ENCODE measurements around the gene GOLGA2. TPM values are rescaled to one million over a fixed set of nuclear protein-coding genes. Genes with fewer than 3 reads are reported as not detected.

GOLGA2 gene
- total and polyA plus RNA-seq, 2 donors (not counting 1 experiment from before 2014, with no cell fraction given), result 23.2 to 87.3 TPM

DNA sequence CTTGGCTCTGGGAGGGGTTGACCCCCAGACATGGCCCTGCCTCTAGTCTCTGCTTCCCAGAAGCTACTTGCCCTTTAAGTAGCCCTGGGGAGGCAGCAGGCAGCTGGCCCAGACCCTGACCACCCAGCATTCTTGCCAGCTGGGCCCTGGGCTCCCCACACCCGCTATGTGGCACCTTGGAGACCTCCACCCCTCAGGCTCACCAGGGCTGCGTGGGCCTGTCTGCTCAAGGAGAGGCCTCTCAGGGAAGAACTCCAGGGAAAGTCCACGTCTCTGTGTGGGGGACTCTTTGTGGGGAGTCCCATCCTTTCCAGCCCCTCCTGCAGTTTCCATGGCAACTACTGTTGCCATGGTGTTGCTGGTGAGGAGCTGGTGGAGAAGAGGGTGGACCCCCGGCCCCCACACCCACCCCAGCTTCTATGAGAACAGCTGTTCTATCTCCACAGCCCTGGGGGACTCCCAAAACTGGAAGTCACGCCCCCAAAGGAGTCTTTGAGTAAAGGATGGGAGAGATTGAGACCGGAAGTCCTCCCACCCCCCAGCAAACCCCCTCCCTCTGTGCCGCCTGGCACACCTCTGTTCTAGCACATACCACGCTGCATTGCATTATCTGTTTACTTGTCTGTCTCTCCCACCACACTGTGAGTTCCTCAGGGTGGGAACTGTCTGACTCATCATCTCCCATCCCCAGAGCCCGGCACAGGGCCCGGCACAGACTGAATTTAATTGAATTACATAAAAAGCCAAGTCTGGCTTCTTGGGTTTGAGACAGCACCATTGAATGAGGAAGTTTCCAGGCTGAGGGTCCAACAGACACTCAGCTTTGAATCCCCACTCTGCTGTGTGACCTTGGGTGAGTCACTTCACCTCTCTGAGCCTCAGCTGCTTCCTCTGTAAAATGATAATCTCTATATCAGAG, 60.1 kb downstream of the GOLGA2 start:
- 100% methylated on average over 3 of the region's 10 CpGs for WGBS (ENCODE audit: insufficient coverage)
- H4K20me1 ChIP-seq (ENCODE audit: control insufficient read depth, insufficient read depth, low read length, poor library complexity, severe bottlenecking), result no peaks in the 10 kb centered on the region
- intact Hi-C loops (cut with micrococcal nuclease), result no loop called here
- peaks cover 11% of the 10 kb centered on the region for H3K4me1 Mint-ChIP-seq
- H3K4me3 Mint-ChIP-seq, result no peak overlapping the region
- no peaks in the 10 kb centered on the region for H3K36me3 ChIP-seq (replicated peaks in 1 of 2; ENCODE audit: control extremely low read depth in 1 of 2, control insufficient read depth in 1 of 2, extremely low read depth in 1 of 2, insufficient read depth in 2 of 2, low read length in 1 of 2)
- no peak overlapping the region for H3K27ac Mint-ChIP-seq
- H3K9me3 ChIP-seq (ENCODE audit: control extremely low read depth in 1 of 3, control insufficient read depth in 2 of 3, insufficient read depth in 1 of 3, low read length in 2 of 3), result peaks cover 0 to 8% (median 0%) of the 10 kb centered on the region in 3 donors
- no peak for TF ChIP-seq CTCF (IDR thresholded peaks at IDR 0.05)
- TF ChIP-seq EZH2 (IDR thresholded peaks at IDR 0.05; ENCODE audit: borderline replicate concordance, insufficient read depth, low read depth, low read length, poor library complexity, severe bottlenecking), result no peak
- DNase-seq, result no peak
- no peak overlapping the region for H3K9ac ChIP-seq (ENCODE audit: low read length)
- H3K4me1 ChIP-seq (ENCODE audit: control insufficient read depth in 2 of 2, insufficient read depth in 2 of 2, low read length in 2 of 2), result peaks cover 9 to 16% of the 10 kb centered on the region in 2 donors
- H3K27me3 Mint-ChIP-seq, result peaks cover 18% of the 10 kb centered on the region
- CTCF ChIA-PET, result interaction anchor here (0.8 kb wide), 1 partner anchor 9 kb away, joined by 3 read pairs; no protein-coding TSS in a partner anchor
- H3K9me3 Mint-ChIP-seq (ENCODE audit: insufficient read depth), result no peaks in the 10 kb centered on the region
- H3K27ac ChIP-seq (ENCODE audit: low read length in 2 of 2), result no peak overlapping the region
- no peaks in the 10 kb centered on the region for H3K79me2 ChIP-seq (ENCODE audit: control insufficient read depth, insufficient read depth, low read length)
- POLR2A ChIA-PET, result no interaction called here
- H3K4me3 ChIP-seq (ENCODE audit: control extremely low read depth in 1 of 5, extremely low read depth in 1 of 5, insufficient read depth in 1 of 5, low read depth in 2 of 5, low read length in 4 of 5), result no peak overlapping the region
- H2AFZ ChIP-seq (ENCODE audit: insufficient read depth, low read depth, low read length, poor library complexity, severe bottlenecking), result no peak overlapping the region
- H3K4me2 ChIP-seq (replicated peaks; ENCODE audit: low read depth, low read length, poor library complexity, severe bottlenecking), result no peak overlapping the region
- no peak for ATAC-seq (ENCODE audit: low read depth)
- peaks cover 0 to 16% (median 0%) of the 10 kb centered on the region in 4 experiments for H3K27me3 ChIP-seq (replicated peaks in 1 of 4; ENCODE audit: control extremely low read depth in 1 of 4, control insufficient read depth in 3 of 4, insufficient read depth in 4 of 4, low read length in 3 of 4)
